HG03558 (cell line): ENCODE data around the gene FAR1.
"Not testable (repeated sequence)": the region's sequence is repeated elsewhere in the genome, so short reads cannot be mapped to it uniquely, and the experiment has no call there.

Experiments used
- ATAC-seq: cut with Tn5 transposase; IDR thresholded peaks from one replicate; pipeline ENCODE4 v1.9.1; 2021; ENCODE audit warnings: moderate number of reproducible peaks; ENCODE audit not compliant: unreplicated experiment; ENCODE audit errors: extremely low read depth

Gene FAR1

DNA sequence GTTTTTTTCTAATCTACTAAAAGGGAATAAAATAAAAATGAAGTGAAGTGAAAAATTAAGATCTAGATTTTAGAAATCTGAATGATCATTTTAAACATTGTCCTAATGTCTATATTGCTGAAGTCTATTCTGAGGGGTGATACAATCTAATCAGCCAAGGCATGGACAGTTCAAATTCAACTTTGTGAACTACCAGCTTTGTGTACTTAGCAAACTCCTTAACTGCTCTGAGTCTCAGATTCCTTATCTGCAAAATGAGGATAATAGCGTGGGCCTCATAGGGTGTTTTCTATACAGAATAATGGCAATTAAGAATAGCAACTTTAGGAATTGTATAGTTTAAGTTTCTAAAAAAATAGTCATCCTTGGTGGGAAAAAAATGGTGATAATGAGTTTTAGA, 31.4 kb downstream of the FAR1 start:
- ATAC-seq = no peak

DNA sequence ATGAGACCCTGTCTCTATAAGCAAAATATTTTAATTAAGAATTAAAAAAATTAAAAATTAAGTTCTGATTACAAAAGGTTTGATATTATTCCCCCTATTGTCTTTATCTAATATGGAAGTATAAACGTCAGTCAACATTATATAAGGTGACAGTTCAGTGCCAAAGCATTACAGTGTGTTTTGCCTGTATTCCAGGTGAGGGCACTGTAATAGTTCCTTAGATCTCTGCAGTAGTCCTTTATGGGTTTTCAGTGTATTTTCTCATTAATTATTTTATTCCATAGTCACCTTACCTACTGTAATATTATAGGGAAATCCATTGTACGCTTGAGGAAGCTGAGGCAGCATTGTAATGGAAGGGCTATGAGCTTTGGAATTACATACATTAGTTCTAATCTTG, 33.0 kb downstream of the FAR1 start:
- no peak for ATAC-seq

DNA sequence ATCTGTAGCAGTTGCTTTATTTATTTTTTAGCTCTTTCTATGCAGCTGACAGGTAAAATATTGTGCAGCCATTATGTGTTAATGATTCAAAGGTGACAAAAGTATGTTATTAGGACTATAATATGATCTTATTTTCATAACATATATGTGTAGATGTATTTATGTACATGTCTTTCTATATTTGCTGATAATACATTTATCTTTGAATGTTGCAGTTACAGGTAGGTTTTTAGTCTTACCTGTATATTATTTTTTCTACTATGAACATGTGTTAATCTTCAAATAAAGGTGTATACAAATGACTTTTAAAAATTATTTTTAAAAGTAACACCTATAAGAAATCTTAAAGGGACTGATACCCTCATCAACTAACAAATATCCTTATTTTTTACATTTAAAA, 33.6 kb downstream of the FAR1 start:
- ATAC-seq = no peak

DNA sequence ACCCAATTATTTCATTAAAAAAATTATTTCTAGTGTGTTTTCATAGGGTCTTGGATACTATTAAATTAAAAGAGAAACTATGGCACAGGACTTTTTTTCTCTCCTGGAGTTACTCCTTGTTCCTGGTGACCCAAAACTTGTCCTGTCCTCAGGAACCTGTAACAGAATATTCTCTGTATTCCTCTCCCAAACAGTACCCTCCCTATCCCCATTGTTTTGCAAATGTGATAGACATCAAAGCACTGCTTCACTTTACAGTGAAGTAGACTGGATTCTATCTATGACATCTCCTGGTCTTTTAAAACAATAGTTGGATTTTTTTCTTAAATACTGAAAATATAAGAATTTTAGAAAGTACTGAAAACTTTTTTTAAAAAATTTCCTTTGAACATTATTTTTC, 37.2 kb downstream of the FAR1 start:
- no peak for ATAC-seq

DNA sequence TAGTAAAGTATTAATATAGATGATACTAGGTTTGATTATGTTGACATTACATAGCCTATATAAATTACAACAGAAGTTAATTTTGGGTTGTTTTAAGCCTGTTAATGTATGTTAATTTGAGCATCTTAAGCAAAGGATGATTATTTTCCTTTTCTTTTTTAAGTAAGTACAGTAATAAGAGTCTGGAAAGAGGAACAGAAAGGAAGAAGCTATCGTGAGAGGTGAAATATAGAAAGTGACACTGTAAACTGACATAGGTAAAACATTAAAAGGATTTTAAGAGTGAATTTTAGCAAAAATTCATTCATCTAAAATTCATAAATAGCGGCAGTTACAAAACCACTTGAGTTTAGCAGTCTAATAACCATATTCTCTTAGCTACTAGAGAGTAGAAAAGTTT, 45.5 kb downstream of the FAR1 start:
- ATAC-seq = no peak

DNA sequence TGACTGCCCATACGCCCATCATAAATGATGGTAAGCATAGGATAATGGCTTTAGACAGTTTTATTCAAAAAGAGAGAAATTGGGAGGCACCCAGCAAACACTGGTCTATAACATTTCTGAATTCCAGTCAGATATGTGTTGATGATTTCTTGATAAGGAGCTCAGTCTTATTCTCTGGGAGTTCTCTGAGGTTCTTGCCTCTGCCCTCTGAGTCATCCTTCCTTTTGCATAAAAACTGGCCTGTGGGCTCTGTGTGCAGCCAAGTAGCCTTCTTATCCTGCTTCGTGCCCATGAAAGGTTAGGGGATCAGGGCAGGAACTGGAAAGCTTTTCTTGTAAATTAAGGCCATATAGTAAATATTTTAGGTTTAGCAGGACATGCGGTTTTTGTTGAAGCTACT, 48.9 kb downstream of the FAR1 start:
- no peak for ATAC-seq

DNA sequence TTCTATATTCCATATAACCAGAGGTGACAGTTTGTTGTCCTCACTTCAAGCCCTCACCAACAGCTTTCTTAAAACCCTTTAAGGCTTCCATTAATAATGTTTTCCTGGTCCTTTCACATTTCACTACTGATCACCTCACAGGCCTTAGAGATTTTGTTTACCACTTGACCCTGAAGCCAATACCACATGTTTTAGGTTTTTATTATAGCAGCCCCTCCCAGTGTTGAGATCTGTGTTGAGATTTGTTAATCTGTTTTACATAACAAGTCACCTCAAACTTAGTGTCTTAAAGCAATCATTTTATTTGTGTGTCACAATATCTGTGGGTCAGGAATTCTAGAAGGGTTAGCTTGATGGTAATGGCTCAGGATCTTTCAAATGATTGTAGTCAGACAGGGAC, 49.9 kb downstream of the FAR1 start:
- no peak for ATAC-seq

DNA sequence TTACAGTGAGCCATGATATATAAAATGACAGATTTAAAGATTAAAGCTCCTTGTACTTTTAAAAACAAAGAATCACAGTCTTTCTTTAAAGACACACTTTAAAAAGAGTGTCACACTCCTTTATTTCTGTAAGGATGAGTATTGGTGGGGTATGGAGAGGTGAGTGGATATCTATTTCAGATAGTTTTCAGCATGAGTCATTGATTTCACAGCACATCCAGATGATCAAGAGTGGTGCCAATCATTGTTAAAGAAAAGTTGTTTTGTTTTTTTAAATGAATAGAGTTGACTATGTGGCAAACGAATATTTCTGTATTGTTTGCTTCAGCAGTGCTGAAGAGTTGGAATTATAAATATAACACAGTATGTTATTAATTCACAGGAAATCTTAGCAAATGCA, 52.5 kb downstream of the FAR1 start:
- ATAC-seq = no peak

DNA sequence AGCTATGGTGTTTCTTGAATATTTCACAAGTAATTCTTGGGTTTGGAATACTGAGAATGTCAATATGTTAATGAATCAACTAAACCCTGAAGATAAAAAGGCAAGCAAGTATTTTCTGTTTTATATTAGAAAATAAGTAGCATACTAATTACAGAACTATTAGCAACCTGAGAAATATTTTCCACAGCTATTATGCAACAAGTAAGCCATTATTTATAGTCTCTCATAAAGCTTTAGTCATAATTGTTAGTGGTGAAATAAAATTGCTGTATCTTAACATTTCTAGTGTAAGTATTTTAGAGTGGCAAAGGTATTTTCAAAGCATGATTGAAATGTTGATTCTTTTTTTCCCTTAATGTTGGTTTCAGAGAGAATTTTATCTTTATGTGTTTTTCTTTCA, 53.3 kb downstream of the FAR1 start:
- no peak for ATAC-seq

DNA sequence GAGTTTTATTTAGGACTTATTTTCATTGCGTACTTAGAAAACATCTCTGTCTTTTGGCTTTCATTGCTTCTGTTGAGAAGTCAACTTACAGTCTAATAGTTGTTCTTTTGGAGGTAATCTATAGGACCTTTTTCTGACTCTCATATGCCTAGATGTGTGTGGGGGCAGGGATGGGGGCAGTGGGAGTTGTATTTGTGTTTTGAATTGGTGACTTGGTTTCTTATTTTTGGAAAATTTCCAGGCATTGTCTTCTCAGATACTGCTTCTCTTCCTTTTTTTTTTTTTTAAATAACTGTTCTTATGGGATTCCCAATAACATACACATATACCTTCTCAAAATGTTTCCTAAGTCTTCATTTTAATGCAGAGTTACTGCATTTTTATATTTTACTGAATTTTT, 58.0 kb downstream of the FAR1 start:
- no peak for ATAC-seq

DNA sequence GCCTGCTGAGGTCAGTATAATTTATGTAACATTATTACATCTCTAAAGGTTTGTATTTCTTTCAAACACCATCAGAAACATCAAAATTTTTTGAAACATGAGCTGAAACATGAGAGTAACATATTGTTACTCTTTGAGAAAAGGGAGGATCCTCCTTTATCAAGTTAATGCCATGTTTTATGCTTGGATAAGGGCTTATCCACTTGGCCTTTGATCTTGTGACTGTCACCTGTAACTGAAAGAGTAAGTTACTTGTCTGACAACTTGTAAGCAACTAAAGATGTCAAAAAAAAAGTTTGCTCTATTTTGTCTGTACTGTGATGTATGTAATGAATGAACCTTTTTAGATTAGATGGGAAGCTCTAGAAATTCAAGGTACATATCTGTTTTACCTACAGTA, 59.6 kb downstream of the FAR1 start:
- no peak for ATAC-seq

DNA sequence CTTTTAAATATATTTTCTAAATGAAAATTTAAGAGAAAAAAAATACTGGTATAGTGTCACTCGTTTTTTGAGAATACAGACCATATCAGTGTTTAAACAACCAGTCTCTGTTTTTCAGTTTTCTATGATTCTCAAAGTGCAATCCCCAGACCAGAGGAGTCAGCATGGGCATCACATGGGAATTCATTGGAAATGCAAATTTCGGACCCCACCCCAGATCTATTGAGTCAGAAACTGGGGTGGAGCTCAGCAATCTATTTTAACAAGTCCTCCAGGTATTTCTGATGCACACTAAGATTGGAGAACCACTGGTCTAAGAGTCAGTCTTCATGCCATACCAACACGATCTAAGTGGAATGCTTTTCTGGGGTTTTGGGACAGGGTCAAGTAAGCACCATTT, 66.1 kb downstream of the FAR1 start:
- no peak for ATAC-seq

DNA sequence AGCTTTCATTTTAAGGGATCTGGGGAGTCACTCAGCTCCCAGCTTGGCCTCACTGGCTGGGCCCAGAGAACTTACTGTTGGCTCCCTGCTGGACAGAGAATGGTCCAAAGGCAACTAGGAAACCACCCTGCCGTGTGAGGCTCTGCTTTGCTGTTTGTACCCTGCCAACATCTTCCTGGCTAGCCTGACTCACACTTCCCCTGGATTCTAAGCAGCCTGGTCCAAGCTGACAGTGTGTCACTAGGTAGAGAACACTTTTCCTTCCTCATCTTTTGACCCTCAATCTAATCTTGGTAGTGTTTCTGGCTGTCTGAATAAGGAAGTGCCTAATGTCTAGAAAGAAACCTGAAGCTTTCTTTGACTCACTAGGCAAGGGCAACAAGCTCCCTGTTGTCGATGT, 76.7 kb downstream of the FAR1 start:
- no peak for ATAC-seq

DNA sequence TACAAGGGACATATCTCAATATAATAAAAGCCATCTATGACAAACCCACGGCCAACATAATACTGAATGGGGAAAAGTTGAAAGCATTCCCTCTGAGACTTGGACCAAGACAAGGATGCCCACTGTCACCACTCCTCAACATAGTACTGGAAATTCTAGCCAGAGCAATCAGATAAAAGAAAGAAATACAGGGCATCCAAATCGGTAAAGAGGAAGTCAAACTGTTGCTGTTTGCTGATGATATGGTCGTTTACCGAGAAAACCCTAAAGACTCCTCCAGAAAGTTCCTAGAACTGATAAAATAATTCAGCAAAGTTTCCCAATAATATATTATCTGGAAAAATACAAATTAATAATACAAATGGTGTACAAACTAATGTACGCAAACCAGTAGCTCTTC, 84.8 kb downstream of the FAR1 start:
- ATAC-seq = not testable (repeated sequence)

DNA sequence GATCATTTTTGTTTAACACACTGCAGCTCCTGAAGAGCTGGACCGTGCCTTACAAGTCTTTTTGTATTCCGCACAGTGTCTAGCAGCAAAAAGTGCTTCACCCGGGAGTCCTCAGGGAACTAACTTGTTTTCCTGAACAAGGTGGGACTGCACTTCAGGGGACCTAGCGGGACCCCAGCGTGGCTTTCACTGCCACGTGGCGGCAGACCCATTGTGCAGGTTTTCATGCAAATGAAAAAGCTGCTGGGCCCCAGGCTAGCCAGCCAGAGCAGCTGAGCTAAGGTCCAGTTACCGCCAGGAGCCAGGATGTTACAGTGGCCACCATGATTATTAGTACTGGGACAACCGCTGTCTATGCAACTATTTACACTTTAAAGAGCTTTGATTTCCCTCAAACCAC, 90.6 kb downstream of the FAR1 start:
- no peak for ATAC-seq

DNA sequence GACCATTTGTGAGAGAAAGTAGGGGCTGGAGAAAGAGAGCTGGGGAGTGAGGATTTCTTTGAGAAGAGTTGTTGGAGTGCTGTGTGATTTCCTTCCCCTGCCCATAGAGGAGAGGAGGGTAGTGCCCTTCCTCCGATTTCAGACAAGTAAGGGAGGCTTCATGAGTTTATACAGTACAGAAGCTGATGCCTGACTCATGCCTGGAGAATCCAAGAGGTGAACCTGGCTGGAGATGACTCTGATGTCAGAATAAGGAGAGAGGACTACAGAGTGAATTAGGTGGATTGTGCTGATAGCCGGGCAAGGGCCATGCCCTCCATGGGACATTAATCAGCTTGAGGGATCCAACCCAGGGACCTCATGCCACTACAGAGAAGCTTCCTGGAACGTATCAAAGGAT, 91.6 kb downstream of the FAR1 start:
- ATAC-seq = no peak

DNA sequence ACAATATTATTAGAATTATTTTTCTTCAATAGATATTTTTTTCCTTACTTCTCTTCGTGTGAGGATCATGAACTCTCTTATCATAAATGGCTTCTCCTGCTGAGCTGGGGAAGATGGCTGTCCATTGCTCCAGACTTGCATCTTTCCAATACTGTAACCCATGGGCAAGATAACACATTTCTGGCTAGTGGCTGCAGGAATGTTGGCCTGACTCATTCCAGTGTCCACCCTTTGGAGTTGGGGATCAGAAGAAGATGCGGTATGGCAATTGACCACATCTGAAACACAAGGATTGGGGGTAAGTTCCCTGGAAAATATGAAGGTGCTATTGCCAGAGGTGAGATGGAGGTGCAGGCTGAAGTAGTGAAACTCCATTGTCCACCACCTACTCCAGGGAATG, 92.8 kb downstream of the FAR1 start:
- ATAC-seq = no peak

DNA sequence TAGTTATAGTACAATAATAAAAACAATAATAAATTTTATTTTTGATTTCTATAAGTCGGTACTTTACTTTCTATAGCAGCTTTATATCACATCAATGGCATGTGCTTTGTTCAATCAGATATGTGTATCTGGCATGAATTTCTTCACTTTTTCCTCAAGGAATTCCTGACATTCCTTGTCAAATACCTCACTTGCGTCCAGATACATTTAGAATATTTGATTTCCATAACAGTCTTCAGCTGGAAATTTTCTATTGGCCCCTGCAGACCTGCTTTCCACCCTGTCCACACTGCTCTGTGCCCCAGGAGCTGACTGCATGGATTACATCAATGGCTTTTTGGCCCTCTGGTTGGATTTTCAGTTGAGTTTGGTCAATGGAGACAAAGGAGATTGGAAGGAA, 93.2 kb downstream of the FAR1 start:
- ATAC-seq = no peak

DNA sequence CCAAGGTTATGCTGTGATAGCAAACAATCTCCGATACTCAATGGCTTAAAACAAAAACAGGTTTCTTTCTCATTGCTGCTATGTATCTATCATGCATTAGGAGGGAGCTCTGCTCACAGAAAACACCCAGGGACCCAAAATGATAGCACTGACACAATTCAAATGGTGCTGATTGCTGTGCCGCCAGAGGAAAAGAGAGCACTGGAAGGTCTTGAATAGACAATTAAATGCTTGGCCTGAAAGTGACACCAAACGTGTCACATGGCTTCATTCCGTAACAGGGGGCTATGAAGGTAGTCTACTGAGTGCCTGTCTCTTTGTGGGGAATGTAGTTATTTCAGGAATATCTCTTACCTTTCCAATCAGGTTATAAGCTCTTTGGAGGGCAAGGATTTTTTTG, 94.2 kb downstream of the FAR1 start:
- no peak for ATAC-seq

DNA sequence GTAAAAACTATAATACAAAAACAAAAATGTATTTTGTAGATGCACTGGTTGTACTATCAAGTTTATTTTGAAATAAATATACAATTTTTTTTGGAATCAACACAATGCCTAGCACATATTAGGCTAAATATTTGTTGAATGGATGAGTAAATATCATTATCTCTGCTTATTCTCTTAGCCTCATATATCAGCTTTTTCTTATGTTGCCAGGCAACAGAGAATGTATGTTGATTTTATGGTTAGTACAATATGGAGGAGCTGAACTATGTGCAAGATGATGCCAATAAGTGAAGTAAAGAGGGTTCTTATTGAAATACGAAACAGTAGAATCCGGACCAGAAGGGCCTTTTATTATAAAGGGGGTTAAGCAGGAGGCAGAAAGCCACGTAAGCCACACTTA, 94.9 kb downstream of the FAR1 start:
- no peak for ATAC-seq

DNA sequence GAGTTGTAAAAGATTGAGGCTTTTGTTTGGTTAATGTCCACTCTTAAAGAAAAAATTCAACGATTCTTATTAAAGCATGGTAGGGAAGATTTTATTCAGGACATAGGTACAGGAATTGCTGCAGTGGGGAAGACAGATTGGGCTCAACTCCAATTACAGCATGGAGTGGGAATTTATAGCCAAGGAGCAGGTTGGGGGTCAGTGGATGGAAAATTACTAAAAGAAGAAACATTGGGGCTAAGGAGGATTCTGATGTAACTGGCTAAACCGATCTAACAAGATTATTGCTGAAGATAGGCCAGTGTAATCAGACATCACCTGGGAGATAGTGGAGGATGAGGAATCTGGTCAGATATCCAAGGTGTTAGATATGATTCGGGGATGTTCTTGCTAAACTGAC, 97.4 kb downstream of the FAR1 start:
- no peak for ATAC-seq

DNA sequence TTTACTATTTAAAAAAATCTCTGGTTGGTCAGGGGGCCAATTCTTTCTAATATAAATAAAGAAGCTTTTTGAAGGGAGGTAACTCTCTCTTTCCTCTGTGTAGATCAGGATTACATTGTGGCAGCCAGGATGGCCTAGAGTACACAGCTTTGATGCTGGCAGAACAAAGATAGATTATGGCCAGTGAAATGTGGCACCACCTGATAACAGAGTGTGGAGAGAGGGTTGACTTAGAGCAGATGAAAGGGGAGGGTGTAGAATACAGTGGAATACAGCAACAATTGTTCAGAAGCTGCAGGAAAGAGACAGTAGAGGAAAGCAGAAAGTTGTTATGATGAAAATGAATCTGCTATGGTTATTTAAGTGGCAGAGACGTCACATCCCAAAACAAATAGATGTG, 99.0 kb downstream of the FAR1 start:
- no peak for ATAC-seq

DNA sequence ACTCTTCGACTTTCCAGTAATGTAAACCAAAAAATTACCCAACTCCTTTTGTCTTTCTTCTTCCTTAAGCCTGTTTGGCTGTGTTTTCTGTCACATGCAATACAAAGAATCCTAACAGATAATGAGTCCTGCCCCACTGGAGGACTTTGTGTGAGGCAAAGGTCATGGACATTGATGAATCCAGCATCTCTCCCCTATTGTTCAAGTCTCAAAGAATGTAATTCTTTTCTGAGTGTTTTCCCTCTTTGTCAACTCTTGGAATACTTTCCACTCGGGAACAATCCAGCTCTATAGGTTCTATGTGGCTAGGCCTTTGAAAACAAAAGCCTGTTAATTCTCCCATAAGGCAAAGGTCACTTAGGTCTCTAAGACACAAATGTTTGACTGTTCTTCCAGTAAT, 100.7 kb downstream of the FAR1 start:
- no peak for ATAC-seq

DNA sequence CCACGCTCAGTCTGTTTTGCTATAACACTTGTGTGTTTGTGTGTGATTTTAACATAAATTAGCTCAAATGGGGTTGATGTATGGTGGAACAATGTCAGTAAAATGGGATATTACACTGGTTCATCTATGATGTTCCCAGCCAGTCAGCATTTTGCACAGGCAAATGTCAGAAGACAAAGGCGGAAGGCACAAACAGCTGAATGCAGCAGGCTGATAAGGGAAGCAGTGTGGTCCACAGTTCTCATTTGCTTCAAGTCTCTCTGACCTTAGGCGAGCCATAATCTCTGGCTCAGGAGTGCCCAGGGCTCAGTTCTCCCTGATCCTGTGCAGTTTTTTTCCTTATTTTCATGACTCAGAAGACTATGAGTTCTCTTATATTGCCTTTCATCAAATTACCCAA, 102.7 kb downstream of the FAR1 start:
- no peak for ATAC-seq
